ENCODE data around the gene ELP2. TPM values are rescaled to one million over a fixed set of nuclear protein-coding genes. Genes with fewer than 3 reads are reported as not detected.

Gene ELP2
- total and polyA plus RNA-seq, 4 donors: 27.3 to 78.1 (median 50.9) TPM

DNA sequence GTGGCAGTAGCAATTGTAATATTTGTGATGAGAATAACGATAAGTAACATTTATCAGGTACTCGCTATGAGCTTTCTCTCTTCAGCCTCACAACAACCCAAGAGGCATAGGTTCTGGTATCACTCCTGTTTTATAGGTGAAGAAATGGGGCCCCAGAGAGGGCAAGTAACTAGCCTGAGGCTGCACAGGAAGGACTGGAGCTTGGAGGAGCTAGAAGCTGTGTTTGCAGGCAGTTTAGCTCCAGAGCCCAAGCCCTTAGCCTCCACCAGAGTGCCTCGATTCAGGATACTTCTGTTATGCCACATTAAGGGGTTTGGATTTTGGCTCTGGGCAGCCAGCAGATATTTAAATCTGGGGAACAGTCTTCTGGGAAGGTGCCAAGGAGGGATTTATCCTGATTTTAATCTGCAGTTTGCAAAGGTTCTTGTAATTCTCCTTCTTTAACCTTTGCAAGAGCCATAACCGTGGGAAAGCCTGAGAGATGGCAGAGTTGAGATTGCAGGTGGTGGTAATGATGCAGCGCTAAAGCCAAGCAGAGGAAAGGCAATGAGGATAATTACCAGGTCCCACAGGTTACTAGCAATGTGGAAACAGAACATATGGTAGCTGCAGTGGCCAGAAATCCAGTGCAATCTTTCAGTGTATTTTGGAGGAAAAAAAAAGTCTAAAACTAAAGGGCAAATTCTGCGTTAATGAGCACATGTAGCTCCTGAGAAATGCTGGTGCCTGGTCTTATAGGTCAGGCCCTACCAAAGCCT is 66.7 kb downstream of the ELP2 start (continued):
- TF ChIP-seq, protein P1, sequence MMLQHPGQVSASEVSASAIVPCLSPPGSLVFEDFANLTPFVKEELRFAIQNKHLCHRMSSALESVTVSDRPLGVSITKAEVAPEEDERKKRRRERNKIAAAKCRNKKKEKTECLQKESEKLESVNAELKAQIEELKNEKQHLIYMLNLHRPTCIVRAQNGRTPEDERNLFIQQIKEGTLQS (IDR thresholded peaks at IDR 0.05): no peak
- TF ChIP-seq HNF4G (IDR thresholded peaks at IDR 0.05) (no peak), HNF4A (conservative IDR thresholded peaks at IDR 0.05) (no peak)
- TF ChIP-seq, protein P2, sequence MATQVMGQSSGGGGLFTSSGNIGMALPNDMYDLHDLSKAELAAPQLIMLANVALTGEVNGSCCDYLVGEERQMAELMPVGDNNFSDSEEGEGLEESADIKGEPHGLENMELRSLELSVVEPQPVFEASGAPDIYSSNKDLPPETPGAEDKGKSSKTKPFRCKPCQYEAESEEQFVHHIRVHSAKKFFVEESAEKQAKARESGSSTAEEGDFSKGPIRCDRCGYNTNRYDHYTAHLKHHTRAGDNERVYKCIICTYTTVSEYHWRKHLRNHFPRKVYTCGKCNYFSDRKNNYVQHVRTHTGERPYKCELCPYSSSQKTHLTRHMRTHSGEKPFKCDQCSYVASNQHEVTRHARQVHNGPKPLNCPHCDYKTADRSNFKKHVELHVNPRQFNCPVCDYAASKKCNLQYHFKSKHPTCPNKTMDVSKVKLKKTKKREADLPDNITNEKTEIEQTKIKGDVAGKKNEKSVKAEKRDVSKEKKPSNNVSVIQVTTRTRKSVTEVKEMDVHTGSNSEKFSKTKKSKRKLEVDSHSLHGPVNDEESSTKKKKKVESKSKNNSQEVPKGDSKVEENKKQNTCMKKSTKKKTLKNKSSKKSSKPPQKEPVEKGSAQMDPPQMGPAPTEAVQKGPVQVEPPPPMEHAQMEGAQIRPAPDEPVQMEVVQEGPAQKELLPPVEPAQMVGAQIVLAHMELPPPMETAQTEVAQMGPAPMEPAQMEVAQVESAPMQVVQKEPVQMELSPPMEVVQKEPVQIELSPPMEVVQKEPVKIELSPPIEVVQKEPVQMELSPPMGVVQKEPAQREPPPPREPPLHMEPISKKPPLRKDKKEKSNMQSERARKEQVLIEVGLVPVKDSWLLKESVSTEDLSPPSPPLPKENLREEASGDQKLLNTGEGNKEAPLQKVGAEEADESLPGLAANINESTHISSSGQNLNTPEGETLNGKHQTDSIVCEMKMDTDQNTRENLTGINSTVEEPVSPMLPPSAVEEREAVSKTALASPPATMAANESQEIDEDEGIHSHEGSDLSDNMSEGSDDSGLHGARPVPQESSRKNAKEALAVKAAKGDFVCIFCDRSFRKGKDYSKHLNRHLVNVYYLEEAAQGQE (IDR thresholded peaks at IDR 0.05): no peak

DNA sequence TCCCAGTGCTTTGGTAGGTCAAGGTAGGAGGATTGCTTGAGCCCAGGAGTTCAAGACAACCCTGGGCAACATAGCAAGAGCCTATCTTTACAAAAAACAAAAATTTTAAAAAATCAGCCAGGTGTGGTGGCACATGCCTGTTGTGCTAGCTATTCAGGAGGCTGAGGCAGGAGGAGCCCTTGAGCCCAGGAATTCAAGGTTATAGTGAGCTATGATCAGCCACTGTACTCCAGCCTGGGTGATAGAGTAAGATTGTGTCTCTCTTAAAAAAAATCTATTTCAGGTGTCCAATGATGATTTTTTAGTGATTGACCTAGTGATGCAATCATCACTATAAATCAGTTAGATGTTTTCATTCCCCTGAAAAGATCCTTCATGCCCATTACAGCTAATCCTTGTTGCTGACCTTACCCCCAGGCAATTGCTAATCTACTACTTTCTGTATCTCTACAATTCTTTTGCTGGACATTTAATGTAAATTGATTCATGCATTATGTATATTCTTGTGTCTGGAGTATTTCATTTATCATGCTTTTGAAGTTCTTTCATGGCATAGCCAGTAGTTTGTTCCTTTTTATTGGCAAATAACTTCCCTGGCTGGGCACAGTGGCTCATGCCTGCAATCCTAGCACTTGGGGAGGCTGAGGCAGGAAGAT is 67.9 kb downstream of the ELP2 start:
- DNase-seq (ENCODE audit: low spot score): no peak
- Histone ChIP-seq H3K27ac (ENCODE audit: low read depth in 1 of 2, low read length in 2 of 2) (no peak overlapping the region), H3K4me3 (ENCODE audit: low read depth in 1 of 3, low read length in 3 of 3) (no peak overlapping the region), H3K36me3 (ENCODE audit: control insufficient read depth in 4 of 4, insufficient read depth in 3 of 4, low read depth in 1 of 4, low read length in 3 of 4) (peaks cover 0 to 8% (median 2%) of the 10 kb centered on the region in 4 donors), H3K9me3 (ENCODE audit: control insufficient read depth in 4 of 4, low read length in 3 of 4) (no peaks in the 10 kb centered on the region), H3K27me3 (ENCODE audit: control insufficient read depth in 4 of 4, insufficient read depth in 4 of 4, low read length in 3 of 4) (no peaks in the 10 kb centered on the region), H3K4me1 (ENCODE audit: control insufficient read depth in 4 of 4, insufficient read depth in 4 of 4, low read length in 3 of 4) (peaks cover 0 to 3% (median 0%) of the 10 kb centered on the region in 4 donors), H3K9ac (ENCODE audit: low read depth in 1 of 2, low read length in 2 of 2) (no peak overlapping the region)
- TF ChIP-seq, protein P2 (IDR thresholded peaks at IDR 0.05): no peak
- TF ChIP-seq EGR1 (IDR thresholded peaks at IDR 0.05; ENCODE audit: low read depth in 2 of 2): no peak
- TF ChIP-seq, protein P1 (IDR thresholded peaks at IDR 0.05): no peak
- TF ChIP-seq TAF1 (conservative IDR thresholded peaks at IDR 0.05): no peak
- TF ChIP-seq RAD21 (IDR thresholded peaks at IDR 0.05): no peak
- no peak for TF ChIP-seq JUND (IDR thresholded peaks at IDR 0.05)
- no peak for TF ChIP-seq HNF4A (conservative IDR thresholded peaks at IDR 0.05)
- TF ChIP-seq RXRA (IDR thresholded peaks at IDR 0.05): no peak
- no peak for TF ChIP-seq SP1 (IDR thresholded peaks at IDR 0.05)
- TF ChIP-seq, protein P3, sequence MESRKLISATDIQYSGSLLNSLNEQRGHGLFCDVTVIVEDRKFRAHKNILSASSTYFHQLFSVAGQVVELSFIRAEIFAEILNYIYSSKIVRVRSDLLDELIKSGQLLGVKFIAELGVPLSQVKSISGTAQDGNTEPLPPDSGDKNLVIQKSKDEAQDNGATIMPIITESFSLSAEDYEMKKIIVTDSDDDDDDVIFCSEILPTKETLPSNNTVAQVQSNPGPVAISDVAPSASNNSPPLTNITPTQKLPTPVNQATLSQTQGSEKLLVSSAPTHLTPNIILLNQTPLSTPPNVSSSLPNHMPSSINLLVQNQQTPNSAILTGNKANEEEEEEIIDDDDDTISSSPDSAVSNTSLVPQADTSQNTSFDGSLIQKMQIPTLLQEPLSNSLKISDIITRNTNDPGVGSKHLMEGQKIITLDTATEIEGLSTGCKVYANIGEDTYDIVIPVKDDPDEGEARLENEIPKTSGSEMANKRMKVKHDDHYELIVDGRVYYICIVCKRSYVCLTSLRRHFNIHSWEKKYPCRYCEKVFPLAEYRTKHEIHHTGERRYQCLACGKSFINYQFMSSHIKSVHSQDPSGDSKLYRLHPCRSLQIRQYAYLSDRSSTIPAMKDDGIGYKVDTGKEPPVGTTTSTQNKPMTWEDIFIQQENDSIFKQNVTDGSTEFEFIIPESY (IDR thresholded peaks at IDR 0.05): no peak
- TF ChIP-seq YY1 (IDR thresholded peaks at IDR 0.05): no peak
- TF ChIP-seq FOXA2 (IDR thresholded peaks at IDR 0.05): no peak
- no peak for TF ChIP-seq FOXA1 (IDR thresholded peaks at IDR 0.05)
- TF ChIP-seq, protein P4, sequence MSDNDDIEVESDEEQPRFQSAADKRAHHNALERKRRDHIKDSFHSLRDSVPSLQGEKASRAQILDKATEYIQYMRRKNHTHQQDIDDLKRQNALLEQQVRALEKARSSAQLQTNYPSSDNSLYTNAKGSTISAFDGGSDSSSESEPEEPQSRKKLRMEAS (IDR thresholded peaks at IDR 0.05): no peak
- TF ChIP-seq HNF4G (IDR thresholded peaks at IDR 0.05): no peak
- TF ChIP-seq, protein P5, sequence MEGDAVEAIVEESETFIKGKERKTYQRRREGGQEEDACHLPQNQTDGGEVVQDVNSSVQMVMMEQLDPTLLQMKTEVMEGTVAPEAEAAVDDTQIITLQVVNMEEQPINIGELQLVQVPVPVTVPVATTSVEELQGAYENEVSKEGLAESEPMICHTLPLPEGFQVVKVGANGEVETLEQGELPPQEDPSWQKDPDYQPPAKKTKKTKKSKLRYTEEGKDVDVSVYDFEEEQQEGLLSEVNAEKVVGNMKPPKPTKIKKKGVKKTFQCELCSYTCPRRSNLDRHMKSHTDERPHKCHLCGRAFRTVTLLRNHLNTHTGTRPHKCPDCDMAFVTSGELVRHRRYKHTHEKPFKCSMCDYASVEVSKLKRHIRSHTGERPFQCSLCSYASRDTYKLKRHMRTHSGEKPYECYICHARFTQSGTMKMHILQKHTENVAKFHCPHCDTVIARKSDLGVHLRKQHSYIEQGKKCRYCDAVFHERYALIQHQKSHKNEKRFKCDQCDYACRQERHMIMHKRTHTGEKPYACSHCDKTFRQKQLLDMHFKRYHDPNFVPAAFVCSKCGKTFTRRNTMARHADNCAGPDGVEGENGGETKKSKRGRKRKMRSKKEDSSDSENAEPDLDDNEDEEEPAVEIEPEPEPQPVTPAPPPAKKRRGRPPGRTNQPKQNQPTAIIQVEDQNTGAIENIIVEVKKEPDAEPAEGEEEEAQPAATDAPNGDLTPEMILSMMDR (IDR thresholded peaks at IDR 0.05; ENCODE audit: low read depth, low read length, missing input control): no peak
- no peak for TF ChIP-seq NR2F2 (IDR thresholded peaks at IDR 0.05)
- no peak for TF ChIP-seq GABPA (IDR thresholded peaks at IDR 0.05 in 1 of 2, conservative IDR thresholded peaks at IDR 0.05 in 1 of 2)

Measured in liver (tissue), 9 donors.